Choroid plexus epithelial cell (primary cell): Measurements from ENCODE around the gene RAPGEF4.
"Not testable (repeated sequence)": the region's sequence is repeated elsewhere in the genome, so short reads cannot be mapped to it uniquely, and the experiment has no call there.

Experiments
- DNase-seq: peaks from one replicate; pipeline ENCODE4 v3.0.0-alpha.2; 2010; ENCODE audit warnings: low read depth
- H3K4me3 ChIP-seq: 2 replicates; pipeline ENCODE4 v1.5.1; 2011; ENCODE audit warnings: low read depth, mild to moderate bottlenecking, control low read depth, low read length, moderate library complexity
- CTCF ChIP-seq: conservative IDR thresholded peaks from 2 replicates; pipeline ENCODE4 v1.5.1; 2011; ENCODE audit warnings: low read depth, mild to moderate bottlenecking, control low read depth, inconsistent platforms, low read length, moderate library complexity

RAPGEF4 gene

DNA sequence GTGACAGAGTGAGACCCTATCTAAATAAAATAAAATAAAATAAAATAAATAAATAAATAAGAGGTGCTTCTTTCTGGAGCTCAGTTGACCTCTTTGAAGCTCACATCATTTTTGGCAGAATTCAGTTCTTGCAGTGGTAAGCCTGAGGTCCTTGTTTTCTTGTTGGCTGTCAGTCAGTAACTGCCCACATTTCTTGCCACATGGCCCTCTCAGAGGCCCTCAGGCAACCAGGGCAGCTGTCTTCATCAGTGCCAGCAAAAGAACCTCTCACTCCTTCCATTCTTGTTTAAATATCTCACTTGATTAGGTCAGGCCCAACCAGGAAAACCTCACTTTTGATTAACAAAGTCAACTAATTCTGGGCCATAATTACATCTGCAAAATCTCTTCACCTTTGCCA lies 53.2 kb downstream of the RAPGEF4 start:
- TF ChIP-seq CTCF = no peak
- no peak for DNase-seq
- no peak overlapping the region for H3K4me3 ChIP-seq

GRCh38 chr2:172790404-172790803 lies 54.8 kb downstream of the RAPGEF4 start:
- no peak overlapping the region for H3K4me3 ChIP-seq
- no peak for TF ChIP-seq CTCF
- no peak for DNase-seq

GRCh38 chr2:172791953-172792352 lies 56.3 kb downstream of the RAPGEF4 start:
- H3K4me3 ChIP-seq = no peak overlapping the region
- TF ChIP-seq CTCF = no peak
- no peak for DNase-seq

- peak; percentile 51 for DNase-seq
- no peak for TF ChIP-seq CTCF
- H3K4me3 ChIP-seq = no peak overlapping the region
These were observed 57.1 kb downstream of the RAPGEF4 start for GRCh38 chr2:172792711-172793110.

DNA sequence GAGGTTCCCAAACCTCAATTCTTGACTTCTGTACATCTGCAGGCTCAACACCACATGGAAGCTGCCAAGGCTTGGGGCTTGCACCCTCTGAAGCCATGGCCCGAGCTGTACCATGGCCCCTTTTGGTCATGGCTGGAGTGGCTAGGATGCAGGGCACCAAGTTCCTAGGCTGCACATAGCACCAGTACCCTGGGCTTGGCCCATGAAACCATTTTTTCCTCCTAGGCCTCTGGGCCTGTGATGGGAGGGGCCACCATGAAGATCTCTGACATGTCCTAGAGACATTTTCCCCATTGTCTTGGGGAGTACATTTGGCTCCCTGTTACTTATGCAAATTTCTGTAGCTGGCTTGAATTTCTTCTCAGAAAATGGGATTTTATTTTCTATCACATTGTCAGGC lies 67.7 kb downstream of the RAPGEF4 start:
- not testable (repeated sequence) for DNase-seq, H3K4me3 ChIP-seq

- H3K4me3 ChIP-seq = no peak overlapping the region
- no peak for DNase-seq
- TF ChIP-seq CTCF = no peak
These were observed 68.8 kb downstream of the RAPGEF4 start for GRCh38 chr2:172804423-172804822.

GRCh38 chr2:172806493-172806892 lies 70.8 kb downstream of the RAPGEF4 start:
- TF ChIP-seq CTCF = peak; percentile 82
- no peak overlapping the region for H3K4me3 ChIP-seq
- DNase-seq = peak; percentile 77

- H3K4me3 ChIP-seq = no peak overlapping the region
- TF ChIP-seq CTCF = no peak
- DNase-seq = no peak
These were observed 71.4 kb downstream of the RAPGEF4 start for GRCh38 chr2:172806996-172807395.
